Keratinocyte (primary cell): Measurements from ENCODE around the gene PDE1A. TPM values are rescaled to one million over a fixed set of nuclear protein-coding genes. Genes with fewer than 3 reads are reported as not detected.

ENCODE experiments used
- DNase-seq: peaks from one replicate; pipeline ENCODE4 v3.0.0-alpha.2; 2011; ENCODE audit warnings: low read depth, missing footprints, low spot score
- FAIRE-seq: peaks from 2 replicates; lab custom pipeline; 2011; peaks lifted over from hg19 to GRCh38; lab: Jason Lieb, UNC
- H2AFZ ChIP-seq: 2 replicates; pipeline ENCODE4 v1.6.0; 2012; ENCODE audit warnings: low read length, control low read depth, inconsistent platforms; ENCODE audit not compliant: control insufficient read depth
- H3K27ac ChIP-seq: 2 replicates; pipeline ENCODE4 v1.5.1; 2011; ENCODE audit warnings: low read length; ENCODE audit not compliant: control insufficient read depth, insufficient read depth
- H3K27me3 ChIP-seq: 3 replicates; pipeline ENCODE4 v1.6.0; 2011; ENCODE audit warnings: low read length; ENCODE audit not compliant: control insufficient read depth, insufficient read depth; ENCODE audit errors: extremely low read depth
- H3K36me3 ChIP-seq, 2 experiments: 2 replicates in 1 of 2; 3 replicates in 1 of 2; pipeline ENCODE4 v1.5.1; 2011; ENCODE audit warnings: low read length in 2 of 2, mild to moderate bottlenecking in 1 of 2; ENCODE audit not compliant: control insufficient read depth in 2 of 2, insufficient read depth in 2 of 2; ENCODE audit errors: extremely low read depth in 1 of 2
- H3K4me1 ChIP-seq: 3 replicates; pipeline ENCODE4 v1.5.1; 2011; ENCODE audit warnings: low read length; ENCODE audit not compliant: control insufficient read depth, insufficient read depth; ENCODE audit errors: extremely low read depth
- H3K4me2 ChIP-seq: 3 replicates; pipeline ENCODE4 v1.6.0; 2011; ENCODE audit warnings: low read depth, low read length; ENCODE audit not compliant: control insufficient read depth, insufficient read depth; ENCODE audit errors: extremely low read depth
- H3K4me3 ChIP-seq, 3 experiments: fragments of 200-600 bp in 1 of 3; sonication (generic) in 1 of 3; 2 replicates in 2 of 3; 3 replicates in 1 of 3; pipeline ENCODE4 v1.5.1; 2011 to 2016; ENCODE audit warnings: low read length in 3 of 3, mild to moderate bottlenecking in 3 of 3, control low read depth in 2 of 3, inconsistent platforms in 1 of 3, low read depth in 1 of 3, mixed read lengths in 1 of 3, mixed run types in 1 of 3, moderate library complexity in 1 of 3; ENCODE audit not compliant: control insufficient read depth in 2 of 3, insufficient read depth in 2 of 3; ENCODE audit errors: extremely low read depth in 1 of 3
- H3K79me2 ChIP-seq: 2 replicates; pipeline ENCODE4 v1.6.0; 2012; ENCODE audit warnings: low read length; ENCODE audit not compliant: control insufficient read depth, insufficient read depth
- H3K9ac ChIP-seq: 3 replicates; pipeline ENCODE4 v1.6.0; 2011; ENCODE audit warnings: low read length; ENCODE audit not compliant: control insufficient read depth, insufficient read depth; ENCODE audit errors: extremely low read depth
- H3K9me1 ChIP-seq: 3 replicates; pipeline ENCODE4 v1.6.0; 2011; ENCODE audit warnings: low read length; ENCODE audit not compliant: control insufficient read depth, insufficient read depth; ENCODE audit errors: extremely low read depth
- H3K9me3 ChIP-seq: 2 replicates; pipeline ENCODE4 v1.5.1; 2012; ENCODE audit warnings: low read depth, low read length; ENCODE audit not compliant: control insufficient read depth
- H4K20me1 ChIP-seq: 3 replicates; pipeline ENCODE4 v1.6.0; 2011; ENCODE audit warnings: low read length; ENCODE audit not compliant: control insufficient read depth, insufficient read depth; ENCODE audit errors: extremely low read depth
- CTCF ChIP-seq, 3 experiments: IDR thresholded peaks in 1 of 3; conservative IDR thresholded peaks in 1 of 3; optimal IDR thresholded peaks in 1 of 3; 2 replicates in 2 of 3; 3 replicates in 1 of 3; pipeline versions ENCODE3 to v1.5.1; 2011; ENCODE audit warnings: low read length in 3 of 3, mild to moderate bottlenecking in 3 of 3, moderate library complexity in 2 of 3, control low read depth in 1 of 3, inconsistent platforms in 1 of 3; ENCODE audit not compliant: insufficient read depth in 2 of 3; ENCODE audit errors: extremely low read depth in 1 of 3
- EZH2 ChIP-seq: IDR thresholded peaks from one replicate; pipeline ENCODE4 v1.6.1; 2012; ENCODE audit warnings: inconsistent platforms, mild to moderate bottlenecking, low read length, moderate library complexity
- dilution Hi-C: fragments of 300-500 bp; cut with MboI; formaldehyde crosslinking; loops from one replicate; pipeline ENCODE4 v1.7.0; 2020; ENCODE audit warnings: low sequenced_read_pairs; ENCODE audit not compliant: extremely low pct_ligation_motif_present
- polyA plus RNA-seq, 5 experiments: library from polyadenylated mRNA; depleted of rRNA in 3 of 5; stranded (reverse) in 3 of 5; stranded (forward) in 1 of 5; unstranded in 1 of 5; fragments of >200 nt; gene quantifications; 1 replicate in 1 of 5; 2 replicates in 3 of 5; 3 replicates in 1 of 5; pipeline versions ENCODE4 v1.2.1 to v1.2.3, GENCODE V29; 2011 to 2012; ENCODE audit warnings: missing spikeins in 2 of 5, low read depth in 1 of 5, low replicate concordance in 1 of 5

The PDE1A gene
- polyA plus RNA-seq, 1 donor (not counting 4 experiments of a cell fraction or from before 2014, with no cell fraction given) = 0.10 TPM

GRCh38 chr2:182228073-182228473, 198.8 kb downstream of the PDE1A start:
- no peak overlapping the region for H3K4me2 ChIP-seq
- no peaks in the 10 kb centered on the region for H3K36me3 ChIP-seq
- H3K4me1 ChIP-seq = no peaks in the 10 kb centered on the region
- TF ChIP-seq CTCF (optimal IDR thresholded peaks at IDR 0.05 in 1 of 3, IDR thresholded peaks at IDR 0.05 in 1 of 3, conservative IDR thresholded peaks at IDR 0.05 in 1 of 3; ENCODE audit: extremely low read depth in 1 of 3, insufficient read depth in 2 of 3, low read length in 3 of 3) (no peak), EZH2 (no peak)
- H3K27ac ChIP-seq = no peak overlapping the region
- no peaks in the 10 kb centered on the region for H3K9me1 ChIP-seq
- no peaks in the 10 kb centered on the region for H4K20me1 ChIP-seq
- H3K4me3 ChIP-seq = no peak overlapping the region
- H3K9ac ChIP-seq = no peak overlapping the region
- H2AFZ ChIP-seq = no peak overlapping the region
- no peaks in the 10 kb centered on the region for H3K9me3 ChIP-seq
- H3K27me3 ChIP-seq = no peaks in the 10 kb centered on the region
- FAIRE-seq (no peak), DNase-seq (no peak)
- no peaks in the 10 kb centered on the region for H3K79me2 ChIP-seq
- dilution Hi-C loops = no loop called here

DNA sequence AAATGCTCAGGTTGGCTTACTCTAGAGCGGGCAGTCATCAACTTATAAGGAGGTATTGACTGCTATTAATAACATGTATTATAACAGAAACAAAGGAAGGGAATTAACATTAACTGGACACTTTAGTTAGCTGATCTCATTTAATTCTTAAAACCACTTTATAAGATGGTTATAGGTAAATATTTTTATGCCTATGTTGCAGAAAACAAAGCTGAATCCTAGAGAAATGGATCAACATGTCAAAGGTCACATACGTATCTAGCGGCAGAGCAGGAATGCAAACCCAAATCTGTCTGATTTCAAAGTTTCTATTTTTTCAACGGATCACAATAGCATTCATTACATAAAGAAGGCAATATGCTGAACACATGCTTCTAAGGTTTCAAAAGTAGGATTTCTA, 200.0 kb downstream of the PDE1A start:
- no peak overlapping the region for H3K4me2 ChIP-seq
- H3K27me3 ChIP-seq = no peaks in the 10 kb centered on the region
- H3K36me3 ChIP-seq = no peaks in the 10 kb centered on the region
- no peak overlapping the region for H3K27ac ChIP-seq
- no peak for DNase-seq
- H3K4me1 ChIP-seq = no peaks in the 10 kb centered on the region
- H3K79me2 ChIP-seq = no peaks in the 10 kb centered on the region
- no peaks in the 10 kb centered on the region for H3K9me1 ChIP-seq
- H4K20me1 ChIP-seq = no peaks in the 10 kb centered on the region
- H3K9ac ChIP-seq = no peak overlapping the region
- TF ChIP-seq EZH2 (no peak), CTCF (optimal IDR thresholded peaks at IDR 0.05 in 1 of 3, IDR thresholded peaks at IDR 0.05 in 1 of 3, conservative IDR thresholded peaks at IDR 0.05 in 1 of 3; ENCODE audit: extremely low read depth in 1 of 3, insufficient read depth in 2 of 3, low read length in 3 of 3) (no peak)
- no peak overlapping the region for H2AFZ ChIP-seq
- no peak overlapping the region for H3K4me3 ChIP-seq
- FAIRE-seq = no peak
- dilution Hi-C loops = no loop called here
- no peaks in the 10 kb centered on the region for H3K9me3 ChIP-seq
